Activated naive CD8-positive, alpha-beta T cell treated with anti-CD3 and anti-CD28 coated beads for 36 hours (primary cell): ENCODE results near the gene CCK. TPM values are rescaled to one million over a fixed set of nuclear protein-coding genes. Genes with fewer than 3 reads are reported as not detected.

ENCODE experiments used
- DNase-seq: peaks from one replicate; pipeline ENCODE4 v3.0.0; 2021
- H3K27ac Mint-ChIP-seq: one replicate; pipeline ENCODE4 v1.8.0; 2022; ENCODE audit warnings: mild to moderate bottlenecking, moderate library complexity, mixed read lengths
- H3K27me3 Mint-ChIP-seq: one replicate; pipeline ENCODE4 v1.8.0; 2022; ENCODE audit warnings: mild to moderate bottlenecking, mixed read lengths
- H3K36me3 Mint-ChIP-seq: one replicate; pipeline ENCODE4 v1.8.0; 2021; ENCODE audit warnings: mild to moderate bottlenecking, mixed read lengths
- H3K4me1 Mint-ChIP-seq: one replicate; pipeline ENCODE4 v1.8.0; 2021; ENCODE audit warnings: mixed read lengths
- H3K4me3 Mint-ChIP-seq: one replicate; pipeline ENCODE4 v1.8.0; 2022; ENCODE audit warnings: mild to moderate bottlenecking, moderate library complexity, mixed read lengths
- H3K9me3 Mint-ChIP-seq: one replicate; pipeline ENCODE4 v1.8.0; 2022; ENCODE audit warnings: mixed read lengths
- total RNA-seq, 2 experiments: library from RNA; stranded (reverse); gene quantifications; one replicate each; pipeline ENCODE4 v1.2.3, GENCODE V29; 2021

The CCK gene
- total RNA-seq, 2 experiments from 2014 or later: not detected

DNA sequence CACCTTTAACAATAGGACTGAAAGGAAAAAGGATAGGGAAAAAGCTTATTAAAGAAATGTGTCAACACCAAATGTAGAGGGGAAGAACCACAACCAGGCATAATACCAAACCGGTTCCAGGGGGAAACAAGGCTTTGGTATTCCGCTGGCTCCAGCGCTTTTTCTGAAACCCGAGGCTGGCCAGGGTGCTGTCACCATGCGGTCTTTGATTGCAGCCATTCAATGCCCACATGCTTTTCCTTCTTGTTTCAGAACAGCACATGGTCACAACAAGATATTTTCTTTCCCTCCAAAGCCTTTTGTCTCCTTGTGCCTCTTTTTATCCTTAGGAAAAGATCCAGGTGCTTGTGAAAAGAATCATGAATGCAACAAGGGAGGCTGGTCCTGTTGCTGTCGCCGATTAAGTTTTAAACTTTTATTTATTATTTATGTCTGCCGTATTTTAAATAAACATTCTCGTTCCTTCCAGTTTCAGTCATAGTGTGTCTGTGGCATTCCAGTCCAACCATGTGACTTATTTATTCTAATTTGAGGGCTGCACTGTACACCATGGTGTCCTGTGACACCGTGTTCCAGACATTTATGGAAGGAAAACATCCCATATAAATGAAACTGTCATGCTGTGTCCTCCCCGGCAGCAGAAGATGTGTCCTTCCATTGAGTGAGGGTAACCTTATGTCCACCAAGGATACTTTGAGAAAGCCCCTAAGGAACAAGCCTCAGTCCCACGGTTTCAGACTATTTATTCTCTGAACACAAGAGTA is 41.1 kb downstream of the CCK start:
- H3K27me3 Mint-ChIP-seq: no peaks in the 10 kb centered on the region
- H3K9me3 Mint-ChIP-seq: no peaks in the 10 kb centered on the region
- no peak for DNase-seq
- H3K36me3 Mint-ChIP-seq: peaks cover 7% of the 10 kb centered on the region
- no peak overlapping the region for H3K4me3 Mint-ChIP-seq
- H3K27ac Mint-ChIP-seq: no peak overlapping the region
- peaks cover 12% of the 10 kb centered on the region for H3K4me1 Mint-ChIP-seq

GRCh38 chr3:42224178-42224577 is 41.8 kb downstream of the CCK start:
- Mint-ChIP-seq H3K9me3 (no peaks in the 10 kb centered on the region), H3K4me3 (no peak overlapping the region), H3K4me1 (peaks cover 13% of the 10 kb centered on the region), H3K27me3 (no peaks in the 10 kb centered on the region), H3K36me3 (peaks cover 9% of the 10 kb centered on the region), H3K27ac (no peak overlapping the region)
- DNase-seq: no peak

DNA sequence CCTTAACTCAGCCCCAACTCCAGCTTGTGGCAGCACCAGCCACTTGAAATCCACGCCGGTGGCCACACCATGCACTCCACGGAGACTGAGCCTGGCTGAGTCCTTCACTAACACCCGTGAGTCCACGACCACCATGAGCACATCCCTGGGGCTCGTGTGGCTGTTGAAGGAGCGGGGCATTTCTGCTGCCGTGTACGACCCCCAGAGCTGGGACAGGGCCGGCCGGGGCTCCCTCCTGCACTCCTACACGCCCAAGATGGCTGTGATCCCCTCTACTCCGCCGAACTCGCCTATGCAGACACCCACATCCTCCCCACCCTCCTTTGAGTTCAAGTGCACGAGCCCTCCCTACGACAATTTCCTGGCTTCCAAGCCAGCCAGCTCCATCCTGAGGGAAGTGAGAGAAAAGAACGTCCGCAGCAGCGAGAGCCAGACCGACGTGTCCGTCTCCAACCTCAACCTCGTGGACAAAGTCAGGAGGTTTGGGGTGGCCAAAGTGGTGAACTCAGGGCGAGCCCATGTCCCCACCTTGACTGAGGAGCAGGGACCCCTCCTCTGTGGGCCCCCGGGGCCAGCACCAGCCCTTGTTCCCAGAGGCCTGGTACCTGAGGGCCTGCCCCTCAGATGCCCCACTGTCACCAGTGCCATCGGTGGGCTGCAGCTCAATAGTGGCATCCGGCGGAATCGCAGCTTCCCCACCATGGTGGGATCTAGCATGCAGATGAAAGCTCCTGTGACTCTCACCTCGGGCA is 42.9 kb downstream of the CCK start:
- H3K27ac Mint-ChIP-seq: no peak overlapping the region
- no peaks in the 10 kb centered on the region for H3K27me3 Mint-ChIP-seq
- DNase-seq: no peak
- peaks cover 19% of the 10 kb centered on the region for H3K4me1 Mint-ChIP-seq
- peaks cover 9% of the 10 kb centered on the region for H3K36me3 Mint-ChIP-seq
- H3K4me3 Mint-ChIP-seq: no peak overlapping the region
- no peaks in the 10 kb centered on the region for H3K9me3 Mint-ChIP-seq

DNA sequence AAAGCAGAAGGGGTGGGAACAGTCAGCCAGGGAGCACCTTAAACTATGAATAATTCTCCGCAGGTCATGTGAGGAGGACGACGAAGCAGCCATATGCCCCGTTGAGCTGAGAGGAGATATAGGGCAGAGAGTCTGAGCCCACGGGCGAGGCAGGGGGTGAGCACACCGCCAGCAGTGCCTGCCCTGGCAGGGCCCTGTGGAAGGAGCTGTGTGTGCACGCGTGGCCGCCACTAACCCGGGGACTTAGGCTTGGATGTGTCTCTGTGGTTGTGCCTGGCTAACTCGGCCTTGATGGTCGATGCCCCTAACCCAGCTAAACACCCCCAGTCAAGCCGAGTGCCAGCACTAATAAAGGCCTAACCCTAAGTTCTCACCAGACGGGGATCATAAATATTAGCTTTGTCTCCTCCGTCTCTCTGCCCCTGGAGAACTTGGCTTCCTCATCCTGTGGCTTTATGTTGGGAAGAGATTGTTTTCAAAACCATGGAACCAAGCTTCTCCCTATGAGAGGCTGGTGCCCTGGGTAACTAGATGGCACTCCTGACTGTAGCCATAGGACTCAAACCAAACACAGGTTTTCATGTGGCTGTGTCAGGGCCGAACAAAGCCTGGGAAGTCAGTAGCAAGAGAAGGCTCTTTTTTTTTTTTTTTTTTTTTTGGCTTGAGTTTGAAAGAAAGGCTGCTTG is 45.4 kb downstream of the CCK start:
- peaks cover 42% of the 10 kb centered on the region for H3K4me1 Mint-ChIP-seq
- no peaks in the 10 kb centered on the region for H3K9me3 Mint-ChIP-seq
- no peak overlapping the region for H3K27ac Mint-ChIP-seq
- H3K27me3 Mint-ChIP-seq: no peaks in the 10 kb centered on the region
- DNase-seq: no peak
- H3K36me3 Mint-ChIP-seq: peaks cover 15% of the 10 kb centered on the region
- no peak overlapping the region for H3K4me3 Mint-ChIP-seq

GRCh38 chr3:42216931-42217333 is 49.1 kb downstream of the CCK start:
- no peak for DNase-seq
- peak overlapping the region; percentile 52 for H3K4me3 Mint-ChIP-seq
- no peaks in the 10 kb centered on the region for H3K9me3 Mint-ChIP-seq
- peak overlapping the region; percentile 73 for H3K27ac Mint-ChIP-seq
- H3K36me3 Mint-ChIP-seq: peaks cover 21% of the 10 kb centered on the region
- no peaks in the 10 kb centered on the region for H3K27me3 Mint-ChIP-seq
- peaks cover 70% of the 10 kb centered on the region for H3K4me1 Mint-ChIP-seq

DNA sequence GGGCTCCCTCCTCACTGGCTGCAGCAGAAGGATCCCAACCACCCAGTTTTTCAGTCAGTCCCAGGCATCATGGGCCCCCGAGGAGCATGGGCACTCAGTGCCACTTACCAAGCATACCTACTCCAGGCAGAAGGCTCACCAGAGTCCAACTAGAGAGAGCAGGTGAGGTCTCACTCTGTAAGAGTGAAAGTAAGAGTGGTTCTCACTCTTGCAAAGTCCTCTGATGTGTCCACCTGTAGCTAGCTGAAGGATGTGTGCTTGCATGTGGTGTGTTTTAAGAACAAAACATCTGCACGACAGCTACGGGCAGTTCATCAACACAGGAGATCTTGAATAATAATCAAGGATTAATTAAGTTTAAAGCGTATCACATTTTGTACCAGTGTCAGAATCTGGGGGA is 49.7 kb downstream of the CCK start:
- Mint-ChIP-seq H3K4me3 (peak overlapping the region; percentile 42), H3K27me3 (no peaks in the 10 kb centered on the region), H3K27ac (peak overlapping the region; percentile 69), H3K9me3 (no peaks in the 10 kb centered on the region), H3K4me1 (peaks cover 68% of the 10 kb centered on the region), H3K36me3 (peaks cover 27% of the 10 kb centered on the region)
- no peak for DNase-seq

DNA sequence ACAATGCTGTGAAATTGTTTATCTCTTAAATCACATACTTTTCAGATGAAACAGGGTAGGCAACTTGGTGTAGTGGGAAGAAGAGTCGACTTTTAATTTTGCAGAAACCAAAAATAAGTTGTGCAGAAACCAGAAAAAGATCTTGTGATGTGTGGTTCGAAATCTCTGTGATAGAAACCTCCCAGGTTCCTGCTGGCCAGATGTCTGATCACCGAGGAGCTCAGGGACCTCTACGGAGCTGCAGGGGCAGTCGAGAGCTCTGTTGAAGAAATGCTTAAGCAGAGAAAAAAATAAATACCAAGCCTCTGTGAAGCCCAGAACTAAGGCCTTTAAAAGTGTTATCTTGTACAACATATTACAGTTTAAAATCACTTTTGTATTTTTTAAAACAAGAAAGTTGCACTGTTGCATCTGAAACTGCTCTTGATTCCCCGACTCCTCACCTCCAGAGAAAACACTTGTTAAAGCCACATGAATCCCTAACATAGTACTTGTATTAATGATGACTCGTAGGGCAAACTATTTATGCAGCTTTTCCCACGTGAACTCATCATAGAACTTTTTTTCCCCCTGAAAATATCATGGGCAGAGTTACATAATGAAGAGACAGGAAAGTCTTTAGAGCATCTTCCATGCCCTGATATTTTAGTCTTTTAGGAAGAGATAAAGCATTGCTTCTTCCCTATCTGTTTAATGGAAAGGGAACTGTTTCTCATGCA is 51.3 kb downstream of the CCK start:
- no peak for DNase-seq
- no peak overlapping the region for H3K4me3 Mint-ChIP-seq
- H3K27me3 Mint-ChIP-seq: no peaks in the 10 kb centered on the region
- peaks cover 59% of the 10 kb centered on the region for H3K4me1 Mint-ChIP-seq
- no peak overlapping the region for H3K27ac Mint-ChIP-seq
- no peaks in the 10 kb centered on the region for H3K9me3 Mint-ChIP-seq
- peaks cover 26% of the 10 kb centered on the region for H3K36me3 Mint-ChIP-seq

DNA sequence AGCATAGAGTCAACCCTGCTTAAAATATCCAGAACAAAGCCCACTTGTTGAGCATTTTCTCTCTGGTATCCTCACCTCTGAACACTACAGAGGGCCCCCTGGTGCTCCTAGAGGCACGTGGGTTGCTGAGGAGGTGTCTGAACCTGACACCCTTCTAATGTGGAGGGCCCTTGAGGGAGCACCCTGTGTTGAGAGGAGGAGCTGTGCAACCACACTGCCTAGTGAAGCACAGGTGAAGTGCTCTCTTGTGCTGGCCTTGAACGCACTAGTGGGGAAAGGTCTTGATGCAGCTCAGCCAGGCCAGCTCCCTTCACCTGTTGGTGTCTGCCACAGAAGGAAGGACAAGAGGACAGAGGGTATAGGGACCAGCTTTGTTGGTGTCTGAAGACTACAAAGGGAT is 51.9 kb downstream of the CCK start:
- H3K4me3 Mint-ChIP-seq: no peak overlapping the region
- DNase-seq: no peak
- H3K27me3 Mint-ChIP-seq: no peaks in the 10 kb centered on the region
- peaks cover 59% of the 10 kb centered on the region for H3K4me1 Mint-ChIP-seq
- H3K9me3 Mint-ChIP-seq: no peaks in the 10 kb centered on the region
- H3K36me3 Mint-ChIP-seq: peaks cover 30% of the 10 kb centered on the region
- peak overlapping the region; percentile 49 for H3K27ac Mint-ChIP-seq

GRCh38 chr3:42213417-42213816 is 52.6 kb downstream of the CCK start:
- DNase-seq: no peak
- Mint-ChIP-seq H3K4me1 (peaks cover 53% of the 10 kb centered on the region), H3K27ac (peak overlapping the region; percentile 43)

GRCh38 chr3:42210726-42211125 is 55.3 kb downstream of the CCK start:
- Mint-ChIP-seq H3K27ac (no peak overlapping the region), H3K9me3 (no peaks in the 10 kb centered on the region), H3K27me3 (no peaks in the 10 kb centered on the region), H3K4me3 (no peak overlapping the region), H3K4me1 (peaks cover 29% of the 10 kb centered on the region), H3K36me3 (peaks cover 33% of the 10 kb centered on the region)
- DNase-seq: no peak

More at GRCh38 chr3:42213417-42213816, 52.6 kb downstream of the CCK start:
- H3K9me3 Mint-ChIP-seq: no peaks in the 10 kb centered on the region
- no peaks in the 10 kb centered on the region for H3K27me3 Mint-ChIP-seq
- no peak overlapping the region for H3K4me3 Mint-ChIP-seq
- peaks cover 34% of the 10 kb centered on the region for H3K36me3 Mint-ChIP-seq

DNA sequence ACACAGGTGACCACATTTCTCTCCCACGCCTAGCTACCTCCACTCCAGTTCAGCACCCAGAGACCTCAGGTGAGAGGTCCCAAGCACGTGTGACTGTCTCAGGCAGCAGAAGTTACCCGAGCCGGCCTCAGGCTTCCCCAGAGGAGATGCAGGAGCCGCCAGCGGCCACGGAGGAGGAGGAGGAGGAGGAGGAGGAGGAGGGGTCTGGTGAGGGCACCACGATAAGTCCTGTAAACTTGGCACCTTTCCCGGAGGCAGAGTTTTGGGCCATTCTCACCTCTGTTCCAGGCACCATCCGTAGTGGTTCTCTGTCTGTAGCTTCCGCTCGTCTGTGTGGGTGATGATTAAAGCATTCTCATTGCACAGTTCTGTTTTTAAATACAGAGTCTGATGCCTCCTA is 56.1 kb downstream of the CCK start:
- H3K27me3 Mint-ChIP-seq: no peaks in the 10 kb centered on the region
- H3K27ac Mint-ChIP-seq: no peak overlapping the region
- no peak for DNase-seq
- H3K4me3 Mint-ChIP-seq: no peak overlapping the region
- peaks cover 22% of the 10 kb centered on the region for H3K4me1 Mint-ChIP-seq
- peaks cover 28% of the 10 kb centered on the region for H3K36me3 Mint-ChIP-seq
- H3K9me3 Mint-ChIP-seq: no peaks in the 10 kb centered on the region

Other genes with a start within 250 kb of the CCK start
- gene TRAK1, start 174.8 kb downstream of the CCK start, total RNA-seq: 10 to 100 TPM; 22.3 to 22.8 TPM
- not detected for gene LYZL4, start 144.4 kb upstream of the CCK start, total RNA-seq
- gene VIPR1, start 236.5 kb upstream of the CCK start, total RNA-seq: 1 to 10 TPM; 6.0 to 6.6 TPM